ENCODE measurements around the gene ZRANB1. TPM values are rescaled to one million over a fixed set of nuclear protein-coding genes. Genes with fewer than 3 reads are reported as not detected.

ZRANB1 gene
- total and polyA plus RNA-seq, 2 experiments from 2014 or later: 7.9 to 30.0 TPM

DNA sequence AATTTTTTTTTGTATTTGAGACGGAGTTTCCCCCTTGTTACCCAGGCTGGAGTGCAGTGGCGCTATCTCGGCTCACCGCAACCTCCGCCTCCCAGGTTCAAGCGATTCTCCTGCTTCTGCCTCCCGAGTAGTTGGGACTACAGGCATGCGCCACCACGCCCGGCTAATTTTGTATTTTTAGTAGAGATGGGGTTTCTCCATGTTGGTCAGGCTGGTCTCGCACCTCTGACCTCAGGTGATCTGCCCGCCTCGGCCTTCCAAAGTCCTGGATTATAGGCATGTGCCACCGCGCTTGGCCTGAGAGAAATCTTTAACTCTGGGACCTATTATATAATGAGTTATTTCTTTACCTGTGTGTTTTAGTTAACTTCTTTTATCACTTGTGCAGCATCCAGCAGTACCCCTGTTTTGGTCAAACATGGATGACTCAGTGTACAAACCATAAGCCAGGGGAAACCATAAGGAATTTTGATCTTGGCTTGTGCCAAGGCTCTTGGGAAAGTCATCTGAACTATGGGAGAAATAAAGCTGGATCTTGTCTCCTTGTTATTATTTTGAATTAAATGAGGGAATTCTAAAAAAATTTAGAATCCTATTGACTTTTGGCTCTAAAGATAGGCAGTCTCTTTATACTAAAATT is 23.6 kb upstream of the ZRANB1 start:
- 9% methylated on average over 15 of the region's 15 CpGs for WGBS (ENCODE audit: low lambda C conversion rate, missing lambda C conversion rate)

DNA sequence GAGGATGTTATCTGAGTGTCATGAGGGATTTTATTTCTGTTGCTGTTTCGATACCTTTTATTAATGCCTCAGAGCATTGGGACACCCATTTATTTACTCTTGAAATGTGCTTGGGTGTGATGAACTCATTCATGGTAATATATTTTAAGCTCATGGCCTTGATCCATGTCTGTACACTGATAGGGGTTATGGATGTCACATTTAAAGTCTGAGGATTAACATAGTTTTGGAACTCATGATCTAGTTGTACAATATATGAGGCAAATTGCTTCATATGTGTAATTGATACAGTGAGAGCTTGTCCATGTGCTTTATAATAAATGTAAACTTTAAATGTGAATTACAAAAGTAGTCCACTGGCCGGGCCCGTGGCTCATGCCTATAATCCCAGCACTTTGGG is 23.0 kb upstream of the ZRANB1 start:
- Histone ChIP-seq H3K4me2 (peak overlapping the region; percentile 82), H3K27me3 (no peaks in the 10 kb centered on the region), H3K9me2 (replicated peaks; ENCODE audit: insufficient read depth) (no peaks in the 10 kb centered on the region), H3K4me3 (peak overlapping the region; percentile 86), H4K20me1 (ENCODE audit: insufficient read depth, poor library complexity, severe bottlenecking) (peaks cover 57% of the 10 kb centered on the region), H3K4me1 (ENCODE audit: insufficient read depth) (peaks cover 4% of the 10 kb centered on the region), H3K27ac (peak overlapping the region; percentile 99), H3K79me2 (peaks cover 68% of the 10 kb centered on the region), H2AFZ (no peak overlapping the region), H3K9me3 (ENCODE audit: low read depth) (no peaks in the 10 kb centered on the region), H3K36me3 (replicated peaks; ENCODE audit: insufficient read depth, low read depth) (no peaks in the 10 kb centered on the region)
- WGBS (ENCODE audit: low lambda C conversion rate, missing lambda C conversion rate): 75% methylated on average over 3 of the region's 3 CpGs
- TF ChIP-seq EZH2phosphoT487 (IDR thresholded peaks at IDR 0.05; ENCODE audit: low read depth, severe bottlenecking, unreplicated experiment): no peak
- no peak for TF ChIP-seq EZH2 (IDR thresholded peaks at IDR 0.05; ENCODE audit: borderline replicate concordance)
- TF ChIP-seq, protein P1, sequence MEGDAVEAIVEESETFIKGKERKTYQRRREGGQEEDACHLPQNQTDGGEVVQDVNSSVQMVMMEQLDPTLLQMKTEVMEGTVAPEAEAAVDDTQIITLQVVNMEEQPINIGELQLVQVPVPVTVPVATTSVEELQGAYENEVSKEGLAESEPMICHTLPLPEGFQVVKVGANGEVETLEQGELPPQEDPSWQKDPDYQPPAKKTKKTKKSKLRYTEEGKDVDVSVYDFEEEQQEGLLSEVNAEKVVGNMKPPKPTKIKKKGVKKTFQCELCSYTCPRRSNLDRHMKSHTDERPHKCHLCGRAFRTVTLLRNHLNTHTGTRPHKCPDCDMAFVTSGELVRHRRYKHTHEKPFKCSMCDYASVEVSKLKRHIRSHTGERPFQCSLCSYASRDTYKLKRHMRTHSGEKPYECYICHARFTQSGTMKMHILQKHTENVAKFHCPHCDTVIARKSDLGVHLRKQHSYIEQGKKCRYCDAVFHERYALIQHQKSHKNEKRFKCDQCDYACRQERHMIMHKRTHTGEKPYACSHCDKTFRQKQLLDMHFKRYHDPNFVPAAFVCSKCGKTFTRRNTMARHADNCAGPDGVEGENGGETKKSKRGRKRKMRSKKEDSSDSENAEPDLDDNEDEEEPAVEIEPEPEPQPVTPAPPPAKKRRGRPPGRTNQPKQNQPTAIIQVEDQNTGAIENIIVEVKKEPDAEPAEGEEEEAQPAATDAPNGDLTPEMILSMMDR (IDR thresholded peaks at IDR 0.05; ENCODE audit: poor library complexity): no peak
- no peak for DNase-seq (ENCODE audit: low spot score)

More for the DNA sequence above, 23.6 kb upstream of the ZRANB1 start:
- H3K9me2 ChIP-seq (replicated peaks; ENCODE audit: insufficient read depth): no peaks in the 10 kb centered on the region
- no peak for DNase-seq (ENCODE audit: low spot score)
- H4K20me1 ChIP-seq (ENCODE audit: insufficient read depth, poor library complexity, severe bottlenecking): peaks cover 52% of the 10 kb centered on the region
- H3K36me3 ChIP-seq (replicated peaks; ENCODE audit: insufficient read depth, low read depth): no peaks in the 10 kb centered on the region
- peaks cover 4% of the 10 kb centered on the region for H3K4me1 ChIP-seq (ENCODE audit: insufficient read depth)
- peak overlapping the region; percentile 99 for H3K27ac ChIP-seq
- peak overlapping the region; percentile 82 for H3K4me2 ChIP-seq
- H3K79me2 ChIP-seq: peaks cover 62% of the 10 kb centered on the region
- peak overlapping the region; percentile 86 for H3K4me3 ChIP-seq
- TF ChIP-seq EZH2 (IDR thresholded peaks at IDR 0.05; ENCODE audit: borderline replicate concordance) (no peak), EZH2phosphoT487 (IDR thresholded peaks at IDR 0.05; ENCODE audit: low read depth, severe bottlenecking, unreplicated experiment) (no peak)
- TF ChIP-seq, protein P1 (IDR thresholded peaks at IDR 0.05; ENCODE audit: poor library complexity): no peak
- no peaks in the 10 kb centered on the region for H3K27me3 ChIP-seq
- peak overlapping the region; percentile 54 for H2AFZ ChIP-seq
- no peaks in the 10 kb centered on the region for H3K9me3 ChIP-seq (ENCODE audit: low read depth)

DNA sequence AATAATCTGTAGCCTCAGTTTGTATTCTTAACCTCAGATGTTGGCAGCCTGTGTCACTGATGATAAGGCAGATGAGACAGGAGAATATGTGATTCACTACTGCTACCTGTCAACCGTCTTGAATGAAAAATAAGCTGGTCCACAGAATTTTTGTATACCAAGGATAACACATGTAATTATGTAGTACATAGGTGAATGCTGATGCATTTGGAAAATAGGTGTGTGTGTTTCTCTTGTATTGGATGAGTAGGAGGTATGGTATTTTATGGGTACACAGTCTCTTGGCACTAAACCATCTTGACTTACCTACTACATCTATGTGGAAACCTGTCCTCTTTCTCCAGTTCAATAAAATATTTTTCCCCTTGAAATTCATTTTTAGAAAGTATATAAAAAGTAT is 20.7 kb upstream of the ZRANB1 start:
- 90% methylated on average over 1 of the region's 1 CpG for WGBS (ENCODE audit: low lambda C conversion rate, missing lambda C conversion rate)
- Histone ChIP-seq H3K79me2 (peaks cover 87% of the 10 kb centered on the region), H3K27ac (no peak overlapping the region), H3K4me2 (no peak overlapping the region), H3K36me3 (replicated peaks; ENCODE audit: insufficient read depth, low read depth) (no peaks in the 10 kb centered on the region), H3K27me3 (no peaks in the 10 kb centered on the region), H3K9me2 (replicated peaks; ENCODE audit: insufficient read depth) (no peaks in the 10 kb centered on the region), H3K9me3 (ENCODE audit: low read depth) (no peaks in the 10 kb centered on the region), H3K4me1 (ENCODE audit: insufficient read depth) (no peaks in the 10 kb centered on the region), H2AFZ (no peak overlapping the region), H3K4me3 (no peak overlapping the region), H4K20me1 (ENCODE audit: insufficient read depth, poor library complexity, severe bottlenecking) (peaks cover 80% of the 10 kb centered on the region)
- TF ChIP-seq, protein P1 (IDR thresholded peaks at IDR 0.05; ENCODE audit: poor library complexity): no peak
- TF ChIP-seq EZH2 (IDR thresholded peaks at IDR 0.05; ENCODE audit: borderline replicate concordance) (no peak), EZH2phosphoT487 (IDR thresholded peaks at IDR 0.05; ENCODE audit: low read depth, severe bottlenecking, unreplicated experiment) (no peak)
- no peak for DNase-seq (ENCODE audit: low spot score)
